Measurements from ENCODE around the gene CSTPP1. TPM values are rescaled to one million over a fixed set of nuclear protein-coding genes. Genes with fewer than 3 reads are reported as not detected.

Gene CSTPP1
- polyA plus RNA-seq, 1 experiment: 48.7 TPM

DNA sequence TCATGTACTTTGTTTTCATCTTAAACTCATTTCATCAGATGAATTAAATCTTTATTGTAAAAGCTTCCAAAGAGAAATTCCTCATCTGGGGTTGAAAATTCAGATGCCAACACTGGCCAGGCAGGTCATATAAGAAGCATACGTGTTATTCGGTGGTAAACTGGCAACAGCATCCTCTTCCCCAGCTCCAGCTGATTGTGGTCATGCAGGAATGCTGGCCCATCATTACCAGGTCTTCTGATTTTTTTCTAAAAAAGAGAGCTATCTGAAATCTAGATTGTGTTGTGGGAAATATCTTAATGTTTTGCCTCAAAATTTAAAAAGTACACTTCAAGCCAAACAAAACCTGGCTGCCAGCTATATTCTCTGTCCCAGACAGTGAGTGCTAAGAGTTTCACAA, 186.5 kb downstream of the CSTPP1 start:
- CTCF ChIA-PET: interaction anchor here (0.6 kb wide), 1 partner anchor 221 kb away, joined by 3 read pairs; no protein-coding TSS in a partner anchor
- no peaks in the 10 kb centered on the region for H3K27me3 ChIP-seq (ENCODE audit: control insufficient read depth, insufficient read depth, low read length)
- H3K4me3 ChIP-seq (ENCODE audit: low read depth, low read length): no peak overlapping the region
- POLR2A ChIA-PET: no interaction called here
- TF ChIP-seq, protein P1, sequence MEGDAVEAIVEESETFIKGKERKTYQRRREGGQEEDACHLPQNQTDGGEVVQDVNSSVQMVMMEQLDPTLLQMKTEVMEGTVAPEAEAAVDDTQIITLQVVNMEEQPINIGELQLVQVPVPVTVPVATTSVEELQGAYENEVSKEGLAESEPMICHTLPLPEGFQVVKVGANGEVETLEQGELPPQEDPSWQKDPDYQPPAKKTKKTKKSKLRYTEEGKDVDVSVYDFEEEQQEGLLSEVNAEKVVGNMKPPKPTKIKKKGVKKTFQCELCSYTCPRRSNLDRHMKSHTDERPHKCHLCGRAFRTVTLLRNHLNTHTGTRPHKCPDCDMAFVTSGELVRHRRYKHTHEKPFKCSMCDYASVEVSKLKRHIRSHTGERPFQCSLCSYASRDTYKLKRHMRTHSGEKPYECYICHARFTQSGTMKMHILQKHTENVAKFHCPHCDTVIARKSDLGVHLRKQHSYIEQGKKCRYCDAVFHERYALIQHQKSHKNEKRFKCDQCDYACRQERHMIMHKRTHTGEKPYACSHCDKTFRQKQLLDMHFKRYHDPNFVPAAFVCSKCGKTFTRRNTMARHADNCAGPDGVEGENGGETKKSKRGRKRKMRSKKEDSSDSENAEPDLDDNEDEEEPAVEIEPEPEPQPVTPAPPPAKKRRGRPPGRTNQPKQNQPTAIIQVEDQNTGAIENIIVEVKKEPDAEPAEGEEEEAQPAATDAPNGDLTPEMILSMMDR (IDR thresholded peaks at IDR 0.05; ENCODE audit: insufficient read depth, low read depth, low read length): no peak
- DNase-seq (ENCODE audit: low read depth): no peak
- no peaks in the 10 kb centered on the region for H3K36me3 ChIP-seq (ENCODE audit: control insufficient read depth, insufficient read depth, low read length)

DNA sequence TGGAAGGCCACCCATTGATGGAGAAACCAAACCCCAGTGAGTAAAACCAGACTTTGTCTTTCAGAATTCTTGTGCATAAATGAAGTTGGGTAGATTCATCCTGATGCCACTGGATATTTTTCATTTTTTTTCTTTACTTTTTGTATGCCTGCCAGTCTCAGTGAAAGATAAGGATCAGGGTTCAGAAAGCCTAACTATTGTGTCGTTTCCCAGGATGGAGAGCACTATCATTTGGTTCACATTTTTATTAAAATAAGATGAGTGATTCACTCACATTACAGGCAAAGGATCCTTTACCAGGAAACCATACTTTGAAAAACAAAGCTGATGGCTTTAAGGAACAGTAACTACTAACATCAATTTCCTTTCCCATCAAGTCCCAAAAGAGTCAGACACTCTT, 188.1 kb downstream of the CSTPP1 start:
- DNase-seq (ENCODE audit: low read depth): no peak
- Histone ChIP-seq H3K4me3 (ENCODE audit: low read depth, low read length) (no peak overlapping the region), H3K27me3 (ENCODE audit: control insufficient read depth, insufficient read depth, low read length) (no peaks in the 10 kb centered on the region), H3K36me3 (ENCODE audit: control insufficient read depth, insufficient read depth, low read length) (no peaks in the 10 kb centered on the region)
- CTCF ChIA-PET: interaction anchor here (1.6 kb wide), 1 partner anchor 29 kb away, joined by 5 read pairs; no protein-coding TSS in a partner anchor
- POLR2A ChIA-PET: interaction anchor here (0.7 kb wide), 1 partner anchor 215 kb away, joined by 10 read pairs; no protein-coding TSS in a partner anchor
- TF ChIP-seq, protein P1 (IDR thresholded peaks at IDR 0.05; ENCODE audit: insufficient read depth, low read depth, low read length): no peak

DNA sequence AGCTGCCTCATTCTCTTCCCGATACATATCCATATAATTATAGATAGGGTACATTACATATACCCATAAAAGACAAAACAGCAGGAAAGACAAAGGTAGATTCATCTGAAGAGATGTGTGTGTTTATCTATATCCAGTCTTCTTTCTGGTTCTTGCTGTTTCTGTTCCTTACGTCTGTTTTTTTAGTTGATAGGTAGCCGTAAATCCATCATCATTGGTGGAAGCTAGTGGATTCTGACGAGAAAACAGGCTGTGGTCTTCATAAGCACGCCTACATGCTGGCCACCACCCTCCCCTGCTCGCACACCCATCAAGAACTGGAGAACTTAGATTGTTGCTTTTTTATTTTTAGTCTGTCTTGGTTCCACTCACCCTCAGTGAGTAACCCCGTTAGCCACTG, 188.5 kb downstream of the CSTPP1 start:
- Histone ChIP-seq H3K27me3 (ENCODE audit: control insufficient read depth, insufficient read depth, low read length) (no peaks in the 10 kb centered on the region), H3K36me3 (ENCODE audit: control insufficient read depth, insufficient read depth, low read length) (no peaks in the 10 kb centered on the region), H3K4me3 (ENCODE audit: low read depth, low read length) (no peak overlapping the region)
- ChIA-PET POLR2A (no interaction called here), CTCF (interaction anchor here (1.6 kb wide), 2 partner anchors 27 to 29 kb away, joined by 3 to 5 read pairs; no protein-coding TSS in a partner anchor)
- DNase-seq (ENCODE audit: low read depth): no peak
- TF ChIP-seq, protein P1 (IDR thresholded peaks at IDR 0.05; ENCODE audit: insufficient read depth, low read depth, low read length): no peak

DNA sequence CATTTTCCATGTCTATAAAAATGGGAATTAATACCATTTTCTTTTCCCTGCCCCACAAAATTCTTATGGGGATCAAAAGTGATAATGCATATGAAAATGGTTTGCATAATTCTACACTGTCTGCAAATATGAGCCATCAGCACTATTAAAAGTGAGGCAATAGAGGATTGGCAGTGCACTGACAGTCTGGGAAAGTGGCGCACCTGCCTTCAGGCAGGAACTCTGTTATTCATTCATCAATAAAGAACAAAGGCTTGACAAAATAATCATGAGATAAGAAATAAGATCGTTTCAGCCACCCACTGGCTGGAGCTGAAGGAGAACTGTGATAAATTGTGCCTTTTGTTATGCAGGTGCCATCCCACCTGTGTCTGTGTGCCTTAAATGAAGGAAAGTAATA, 190.7 kb downstream of the CSTPP1 start:
- Histone ChIP-seq H3K27me3 (ENCODE audit: control insufficient read depth, insufficient read depth, low read length) (no peaks in the 10 kb centered on the region), H3K4me3 (ENCODE audit: low read depth, low read length) (no peak overlapping the region), H3K36me3 (ENCODE audit: control insufficient read depth, insufficient read depth, low read length) (no peaks in the 10 kb centered on the region)
- ChIA-PET POLR2A (no interaction called here), CTCF (no interaction called here)
- DNase-seq (ENCODE audit: low read depth): no peak
- TF ChIP-seq, protein P1 (IDR thresholded peaks at IDR 0.05; ENCODE audit: insufficient read depth, low read depth, low read length): no peak

DNA sequence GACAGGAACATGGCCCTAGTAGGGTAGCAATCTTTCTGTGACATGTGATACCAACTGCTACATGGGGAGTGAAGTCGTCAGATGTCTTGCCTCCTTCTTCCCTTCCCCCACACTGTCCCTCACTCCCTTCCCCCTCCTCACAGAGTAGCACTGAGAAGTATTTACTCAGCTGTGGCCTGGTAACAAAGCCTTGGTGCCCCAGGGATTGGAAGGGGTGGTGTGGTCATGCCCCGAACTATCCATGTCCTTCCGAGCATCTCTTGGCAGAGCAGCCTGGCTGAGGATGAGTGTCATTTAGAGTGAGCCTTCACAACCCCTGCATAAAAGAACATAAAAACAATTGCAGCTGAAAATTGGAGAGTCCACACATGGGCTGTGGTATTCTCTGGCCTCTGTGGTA, 194.0 kb downstream of the CSTPP1 start:
- TF ChIP-seq, protein P1 (IDR thresholded peaks at IDR 0.05; ENCODE audit: insufficient read depth, low read depth, low read length): no peak
- H3K36me3 ChIP-seq (ENCODE audit: control insufficient read depth, insufficient read depth, low read length): no peaks in the 10 kb centered on the region
- CTCF ChIA-PET: interaction anchor here (0.6 to 1.5 kb wide), 4 partner anchors 10 to 146 kb away, joined by 3 to 6 read pairs (median 4); no protein-coding TSS in a partner anchor
- POLR2A ChIA-PET: no interaction called here
- DNase-seq (ENCODE audit: low read depth): no peak
- H3K27me3 ChIP-seq (ENCODE audit: control insufficient read depth, insufficient read depth, low read length): no peaks in the 10 kb centered on the region
- H3K4me3 ChIP-seq (ENCODE audit: low read depth, low read length): no peak overlapping the region
